AG09309 (cell line): ENCODE data around the gene RUNX2.

Experiments
- DNase-seq: peaks from one replicate; pipeline ENCODE4 v3.0.0-alpha.2; 2010; ENCODE audit warnings: low read depth
- H3K4me3 ChIP-seq: 2 replicates; pipeline ENCODE4 v1.5.1; 2011; ENCODE audit warnings: mild to moderate bottlenecking, low read depth, low read length, moderate library complexity; ENCODE audit not compliant: control insufficient read depth
- TF ChIP-seq, protein P1 (sequence below): IDR thresholded peaks from 2 replicates; pipeline ENCODE4 v1.5.1; 2011; ENCODE audit warnings: mild to moderate bottlenecking, low read depth, low read length, inconsistent platforms; ENCODE audit not compliant: insufficient read depth, control insufficient read depth; ENCODE audit errors: missing control alignments

Gene RUNX2

GRCh38 chr6:45491048-45491735 is 163.1 kb downstream of the RUNX2 start:
- no peak overlapping the region for H3K4me3 ChIP-seq
- TF ChIP-seq, protein P1, sequence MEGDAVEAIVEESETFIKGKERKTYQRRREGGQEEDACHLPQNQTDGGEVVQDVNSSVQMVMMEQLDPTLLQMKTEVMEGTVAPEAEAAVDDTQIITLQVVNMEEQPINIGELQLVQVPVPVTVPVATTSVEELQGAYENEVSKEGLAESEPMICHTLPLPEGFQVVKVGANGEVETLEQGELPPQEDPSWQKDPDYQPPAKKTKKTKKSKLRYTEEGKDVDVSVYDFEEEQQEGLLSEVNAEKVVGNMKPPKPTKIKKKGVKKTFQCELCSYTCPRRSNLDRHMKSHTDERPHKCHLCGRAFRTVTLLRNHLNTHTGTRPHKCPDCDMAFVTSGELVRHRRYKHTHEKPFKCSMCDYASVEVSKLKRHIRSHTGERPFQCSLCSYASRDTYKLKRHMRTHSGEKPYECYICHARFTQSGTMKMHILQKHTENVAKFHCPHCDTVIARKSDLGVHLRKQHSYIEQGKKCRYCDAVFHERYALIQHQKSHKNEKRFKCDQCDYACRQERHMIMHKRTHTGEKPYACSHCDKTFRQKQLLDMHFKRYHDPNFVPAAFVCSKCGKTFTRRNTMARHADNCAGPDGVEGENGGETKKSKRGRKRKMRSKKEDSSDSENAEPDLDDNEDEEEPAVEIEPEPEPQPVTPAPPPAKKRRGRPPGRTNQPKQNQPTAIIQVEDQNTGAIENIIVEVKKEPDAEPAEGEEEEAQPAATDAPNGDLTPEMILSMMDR: no peak
- no peak for DNase-seq

DNA sequence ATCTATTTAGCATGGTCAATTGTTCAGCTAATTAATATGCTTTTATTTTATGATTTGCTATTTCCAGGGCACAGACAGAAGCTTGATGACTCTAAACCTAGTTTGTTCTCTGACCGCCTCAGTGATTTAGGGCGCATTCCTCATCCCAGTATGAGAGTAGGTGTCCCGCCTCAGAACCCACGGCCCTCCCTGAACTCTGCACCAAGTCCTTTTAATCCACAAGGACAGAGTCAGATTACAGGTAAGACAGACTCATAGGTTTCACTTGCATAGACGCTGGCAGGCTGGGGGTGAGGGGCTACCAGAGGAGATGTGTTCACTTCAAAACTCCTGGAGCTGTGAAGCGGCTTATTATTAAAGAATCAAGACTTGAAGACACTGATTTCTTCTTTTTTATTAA is 163.7 kb downstream of the RUNX2 start:
- no peak overlapping the region for H3K4me3 ChIP-seq
- TF ChIP-seq, protein P1: no peak
- DNase-seq: no peak

DNA sequence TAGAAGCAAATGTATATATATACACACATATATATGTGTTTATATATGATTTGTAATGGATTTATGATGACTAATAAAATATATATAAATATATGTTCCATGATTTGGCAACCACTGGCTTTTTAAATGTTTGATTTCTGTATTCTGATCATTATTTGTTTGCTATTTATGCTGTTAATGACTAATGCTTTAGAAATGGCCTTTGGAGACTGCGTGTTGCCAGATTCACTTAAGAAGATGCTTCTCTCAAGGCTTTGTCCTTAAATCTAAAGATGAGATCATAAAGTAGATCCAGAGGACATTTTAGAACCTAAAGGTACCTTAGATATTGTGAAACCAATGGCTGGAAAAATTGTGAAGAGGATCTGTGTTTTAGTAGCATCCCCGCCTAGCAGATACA is 165.6 kb downstream of the RUNX2 start:
- TF ChIP-seq, protein P1: no peak
- no peak for DNase-seq
- H3K4me3 ChIP-seq: no peak overlapping the region

DNA sequence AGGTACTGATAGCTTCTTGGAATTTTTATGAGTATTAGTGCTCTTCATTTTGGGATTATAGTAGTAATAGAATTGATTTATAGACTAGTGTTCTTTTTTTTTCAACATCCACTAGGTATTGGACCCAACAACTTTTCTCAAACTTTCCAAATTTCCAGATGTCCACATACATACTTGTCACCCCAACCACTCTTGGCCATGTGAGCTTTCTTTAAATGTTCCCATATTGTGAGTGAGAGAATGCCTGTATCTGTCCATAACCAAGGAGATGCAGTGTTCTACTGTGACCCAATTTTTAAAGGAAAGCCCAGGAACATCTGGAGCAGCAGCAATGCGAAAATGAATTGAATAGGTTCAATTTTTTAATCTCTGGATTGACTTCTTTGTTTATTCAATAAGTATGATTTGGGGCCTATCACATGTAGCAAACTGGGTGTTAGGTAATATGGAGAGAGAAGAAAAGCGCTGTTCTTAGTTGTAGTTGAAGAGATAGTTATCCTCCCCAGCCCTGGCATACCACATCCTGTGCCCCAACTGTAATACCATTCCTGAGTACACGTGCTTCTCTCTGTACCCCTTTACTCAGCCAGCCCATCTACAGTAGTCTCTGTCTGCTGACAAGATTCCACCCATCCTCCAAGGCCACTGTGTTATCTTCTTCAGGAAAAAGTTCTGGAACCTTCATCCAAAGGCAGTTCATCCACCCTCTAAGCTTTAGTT is 166.4 kb downstream of the RUNX2 start:
- DNase-seq: no peak
- TF ChIP-seq, protein P1: no peak
- no peak overlapping the region for H3K4me3 ChIP-seq

GRCh38 chr6:45495429-45496084 is 167.4 kb downstream of the RUNX2 start:
- DNase-seq: no peak
- TF ChIP-seq, protein P1: no peak
- H3K4me3 ChIP-seq: no peak overlapping the region

- TF ChIP-seq, protein P1: no peak
- DNase-seq: no peak
- H3K4me3 ChIP-seq: no peak overlapping the region
Observed at GRCh38 chr6:45496085-45496433, 167.9 kb downstream of the RUNX2 start.
